ENCODE data around the gene ATRX. TPM values are rescaled to one million over a fixed set of nuclear protein-coding genes. Genes with fewer than 3 reads are reported as not detected.

Gene ATRX
- total RNA-seq, 1 experiment from 2014 or later: 53.7 TPM

Other genes with a start within 250 kb of the ATRX start
- gene MAGT1, start 109.2 kb upstream of the ATRX start, total RNA-seq (2014; rRNA removed; shearing (Covaris generic)): 71.1 and 85.9 TPM in 2 replicates
- gene COX7B, start 113.3 kb upstream of the ATRX start, total RNA-seq (2014; rRNA removed; shearing (Covaris generic)): 561 and 673 TPM in 2 replicates
- gene ATP7A, start 124.5 kb upstream of the ATRX start, total RNA-seq (2014; rRNA removed; shearing (Covaris generic)): 20.2 and 26.5 TPM in 2 replicates
- not detected in 2 replicates for gene PGAM4, start 183.4 kb upstream of the ATRX start, total RNA-seq (2014; rRNA removed; shearing (Covaris generic))

Data from SJSA1 (cell line).